GM19351 (cell line): ENCODE data around the gene LARP1.
"Not testable (repeated sequence)": the region's sequence is repeated elsewhere in the genome, so short reads cannot be mapped to it uniquely, and the experiment has no call there.

Experiments
- ATAC-seq: cut with Tn5 transposase; IDR thresholded peaks from one replicate; pipeline ENCODE4 v1.9.1; 2021; ENCODE audit warnings: mild to moderate bottlenecking, moderate library complexity; ENCODE audit not compliant: unreplicated experiment

The LARP1 gene

GRCh38 chr5:154755361-154756008 is at the start of gene LARP1:
Gene LARP1 (plus strand): TSS chr5:154755377. CDS start chr5:154755758, 381 bp downstream.
- ATAC-seq = peak; percentile 2

GRCh38 chr5:154706416-154706815 is 48.8 kb upstream of the LARP1 start:
- no peak for ATAC-seq

- no peak for ATAC-seq
Measured at GRCh38 chr5:154707641-154708040, 47.5 kb upstream of the LARP1 start.

- no peak for ATAC-seq
Measured at GRCh38 chr5:154708207-154708606, 47.0 kb upstream of the LARP1 start.

- no peak for ATAC-seq
Measured at GRCh38 chr5:154708846-154709245, 46.3 kb upstream of the LARP1 start.

DNA sequence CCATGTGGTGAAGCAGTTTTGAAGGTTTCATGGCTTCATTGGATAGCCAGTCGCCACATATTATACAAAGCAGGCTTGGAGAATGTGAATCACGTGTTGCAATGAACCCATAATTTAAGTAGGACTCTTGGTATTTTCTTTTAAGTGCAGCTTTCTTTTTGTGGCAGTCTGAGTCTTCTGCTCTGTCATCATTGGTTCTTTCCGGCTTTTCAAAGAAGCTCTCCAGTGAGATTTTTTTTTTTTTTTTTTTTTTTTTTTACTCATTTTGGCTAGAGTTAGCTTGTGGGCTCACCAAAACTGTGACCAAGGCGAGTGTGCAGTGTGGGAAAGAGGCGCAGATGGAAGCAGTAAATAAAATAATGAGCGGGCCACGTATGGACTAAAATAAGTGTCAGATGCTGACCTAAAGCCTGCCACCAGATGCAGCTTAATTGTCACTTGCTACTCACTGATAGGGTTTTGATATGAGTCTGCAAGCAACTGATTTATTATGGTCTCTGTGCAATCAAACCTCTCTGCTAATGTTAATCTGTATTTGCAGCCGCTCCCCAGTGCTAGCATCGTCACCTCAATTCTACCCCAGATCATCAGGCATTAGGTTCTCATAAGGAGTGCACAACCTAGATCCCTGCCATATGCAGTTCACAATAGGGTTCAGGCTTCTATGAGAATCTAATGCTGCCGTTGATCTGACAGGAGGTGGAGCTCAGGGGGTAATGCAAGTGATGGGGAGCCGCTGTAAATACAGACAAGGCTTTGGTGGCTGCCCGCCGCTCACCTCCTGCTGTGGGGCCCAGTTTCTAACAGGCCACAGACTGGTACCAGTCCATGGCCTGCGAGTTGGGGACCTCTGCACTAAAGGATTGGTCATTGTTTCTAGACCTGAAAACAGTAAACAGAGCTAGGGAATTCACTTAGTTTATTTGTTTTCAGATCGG is 45.5 kb upstream of the LARP1 start:
- ATAC-seq = no peak

DNA sequence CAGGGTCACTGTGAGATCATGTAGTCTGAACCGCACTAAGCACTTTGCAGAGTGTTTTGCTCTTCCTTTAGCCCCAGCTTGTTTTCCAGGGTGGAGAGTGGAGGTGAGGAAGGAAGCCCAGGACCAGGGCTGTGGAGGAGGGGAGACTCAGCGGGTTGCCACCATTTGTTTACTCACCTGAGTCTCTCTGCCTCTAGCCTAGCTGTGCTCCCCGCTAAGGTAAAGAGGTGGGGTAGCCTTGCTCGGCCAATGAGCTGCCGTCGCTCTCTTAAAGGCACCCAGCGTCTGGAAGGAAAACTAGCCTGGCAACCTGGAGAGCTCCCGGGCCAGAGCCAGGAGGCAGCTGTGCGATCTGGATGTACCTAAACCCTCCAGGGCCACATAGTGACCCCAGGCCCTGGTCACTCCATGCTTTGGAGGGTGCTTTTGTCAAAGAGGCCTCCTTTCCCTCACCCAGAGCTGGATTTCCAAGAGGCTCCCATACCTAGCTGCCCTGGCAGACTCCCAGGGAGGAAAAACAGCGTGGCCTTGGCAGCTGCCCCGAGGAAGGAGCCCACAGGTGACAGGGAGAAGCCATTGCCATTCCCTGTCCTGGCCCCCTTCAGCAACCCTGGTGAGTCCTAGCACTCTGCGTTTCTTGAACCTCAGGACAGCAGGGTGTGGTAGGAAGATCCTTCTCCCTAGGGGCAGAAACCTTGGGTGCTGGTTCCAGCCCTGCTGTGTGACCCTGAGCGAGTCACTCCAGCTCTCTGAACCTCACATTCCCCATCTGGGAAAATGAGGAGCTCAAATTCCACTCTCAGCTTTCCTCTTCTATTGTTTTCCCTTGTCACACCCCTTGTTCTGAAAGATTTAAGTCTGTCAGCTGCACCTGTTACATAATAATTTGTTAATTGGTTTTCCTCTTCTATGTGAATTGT is 42.4 kb upstream of the LARP1 start:
- ATAC-seq = no peak

GRCh38 chr5:154713615-154714125 is 41.5 kb upstream of the LARP1 start:
- no peak for ATAC-seq

DNA sequence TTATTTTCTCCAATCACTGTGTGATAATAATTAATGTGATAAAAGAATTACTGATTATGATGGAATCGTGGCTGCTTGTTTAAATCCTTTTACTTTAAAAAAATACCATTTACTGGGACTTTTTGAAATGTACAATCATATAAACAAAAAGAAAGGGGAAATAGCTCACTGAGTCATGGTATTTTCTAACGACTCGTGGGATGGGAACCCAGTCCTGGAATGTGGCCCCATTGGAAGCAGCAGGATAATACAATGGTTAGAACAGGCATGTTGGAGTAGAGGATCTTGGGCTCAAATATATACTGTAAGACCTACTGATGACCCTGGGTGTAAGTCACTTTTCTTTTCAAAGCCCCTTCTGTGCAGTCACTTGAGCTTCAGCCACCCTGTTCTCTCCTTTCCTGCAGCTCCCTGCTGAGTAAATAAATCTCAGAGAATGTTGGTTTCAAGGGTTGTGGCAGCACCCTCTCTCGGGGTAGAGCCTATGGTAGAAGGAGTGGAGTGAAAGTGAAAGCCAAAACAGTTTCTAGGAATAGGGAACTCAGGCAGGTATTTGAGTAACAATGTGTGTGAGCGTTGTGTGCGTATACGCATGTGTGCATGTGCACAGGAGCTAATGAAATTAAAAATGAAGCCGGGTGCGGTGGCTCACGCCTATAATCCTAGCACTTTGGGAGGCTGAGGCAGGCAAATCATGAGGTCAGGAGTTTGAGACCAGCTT is 40.8 kb upstream of the LARP1 start:
- ATAC-seq = no peak

- no peak for ATAC-seq
Measured at GRCh38 chr5:154721481-154722058, 33.6 kb upstream of the LARP1 start.

GRCh38 chr5:154722097-154722496 is 33.1 kb upstream of the LARP1 start:
- ATAC-seq = no peak

DNA sequence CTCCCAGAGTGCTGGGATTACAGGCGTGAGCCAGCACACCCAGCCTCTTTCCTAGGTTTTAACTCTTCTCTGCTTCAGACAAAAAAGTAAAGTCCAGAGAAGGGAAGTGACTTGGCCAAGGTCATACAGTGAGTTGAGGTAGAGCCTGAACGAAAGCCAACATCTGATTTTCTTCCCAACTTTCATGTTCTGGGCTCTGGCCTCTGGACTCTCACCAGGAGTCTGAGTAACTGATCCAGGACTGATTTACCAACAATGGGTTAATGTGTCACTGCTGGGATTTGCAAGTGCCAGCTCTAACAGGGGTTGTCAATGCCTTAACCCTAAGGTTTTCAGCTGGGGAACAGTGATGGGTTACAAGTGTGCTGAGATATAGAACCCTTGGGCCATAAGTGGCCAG is 32.2 kb upstream of the LARP1 start:
- no peak for ATAC-seq

- ATAC-seq = no peak
Measured at GRCh38 chr5:154723740-154724505, 31.3 kb upstream of the LARP1 start.

- ATAC-seq = no peak
Measured at GRCh38 chr5:154727361-154727760, 27.8 kb upstream of the LARP1 start.

- ATAC-seq = no peak
Measured at GRCh38 chr5:154728939-154729588, 26.1 kb upstream of the LARP1 start.

GRCh38 chr5:154729613-154730012 is 25.6 kb upstream of the LARP1 start:
- no peak for ATAC-seq

- ATAC-seq = not testable (repeated sequence)
Measured at GRCh38 chr5:154730761-154731160, 24.4 kb upstream of the LARP1 start.

- ATAC-seq = no peak
Measured at GRCh38 chr5:154732212-154732611, 23.0 kb upstream of the LARP1 start.
